SK-N-SH (cell line): ENCODE measurements around the gene SLC40A1. TPM values are rescaled to one million over a fixed set of nuclear protein-coding genes. Genes with fewer than 3 reads are reported as not detected.

Source experiments
- CTCF ChIA-PET: fragments of 300-600, 350-600 bp; formaldehyde crosslinking; extraction: SDS; loops from one replicate; lab custom pipeline; 2021; lab: Yijun Ruan, JAX
- POLR2A ChIA-PET: fragments of 350-600 bp; sonication (Branson Sonifier 250); formaldehyde crosslinking; extraction: SDS; loops from one replicate; lab custom pipeline; 2020; ENCODE audit warnings: antibody characterized with exemption, inconsistent platforms; lab: Yijun Ruan, JAX
- DNase-seq: peaks from one replicate; pipeline ENCODE4 v3.0.0; 2012
- H2AFZ ChIP-seq: fragments of 200-600 bp; sonication (generic); 2 replicates; pipeline ENCODE4 v1.8.1; 2016; ENCODE audit warnings: antibody characterized with exemption, mild to moderate bottlenecking, low read depth
- H3F3A ChIP-seq: fragments of 200-600 bp; sonication (generic); replicated peaks from 2 replicates; pipeline ENCODE3; 2016; ENCODE audit warnings: antibody characterized with exemption, mild to moderate bottlenecking; ENCODE audit not compliant: insufficient read depth
- H3K27ac ChIP-seq, 2 experiments: fragments of 200-500 bp in 1 of 2; fragments of 200-600 bp in 1 of 2; sonication (Bioruptor generic) in 1 of 2; sonication (generic), shearing (Covaris generic) in 1 of 2; 2 replicates each; pipeline versions ENCODE4 v1.5.1 to v1.6.1; 2014 to 2016; ENCODE audit warnings: low read depth in 2 of 2, inconsistent platforms in 1 of 2, low read length in 1 of 2, mild to moderate bottlenecking in 1 of 2, mixed read lengths in 1 of 2
- H3K27me3 ChIP-seq: fragments of 200-600 bp; sonication (generic), shearing (Covaris generic); 2 replicates; pipeline ENCODE4 v1.6.1; 2016; ENCODE audit warnings: mixed run types; ENCODE audit not compliant: insufficient read depth
- H3K36me3 ChIP-seq, 2 experiments: fragments of 200-500 bp in 1 of 2; fragments of 200-600 bp in 1 of 2; sonication (Bioruptor generic) in 1 of 2; sonication (generic) in 1 of 2; replicated peaks in 1 of 2; 2 replicates each; pipeline versions ENCODE3 to v1.5.1; 2014 to 2016; ENCODE audit warnings: low read length in 1 of 2, mild to moderate bottlenecking in 1 of 2; ENCODE audit not compliant: insufficient read depth in 2 of 2, control insufficient read depth in 1 of 2
- H3K4me1 ChIP-seq, 2 experiments: fragments of 200-500 bp in 1 of 2; fragments of 200-600 bp in 1 of 2; sonication (Bioruptor generic) in 1 of 2; sonication (generic), shearing (Covaris generic) in 1 of 2; 2 replicates each; pipeline versions ENCODE4 v1.5.1 to v1.6.1; 2014 to 2016; ENCODE audit warnings: low read depth in 1 of 2, low read length in 1 of 2, mixed run types in 1 of 2; ENCODE audit not compliant: insufficient read depth in 2 of 2, control insufficient read depth in 1 of 2
- H3K4me2 ChIP-seq: fragments of 200-600 bp; sonication (generic), shearing (Covaris generic); 2 replicates; pipeline ENCODE4 v1.6.1; 2017; ENCODE audit warnings: mixed run types
- H3K4me3 ChIP-seq, 2 experiments: fragments of 200-500 bp in 1 of 2; fragments of 200-600 bp in 1 of 2; sonication (Bioruptor generic) in 1 of 2; sonication (generic), shearing (Covaris generic) in 1 of 2; 2 replicates each; pipeline versions ENCODE4 v1.5.1 to v1.8.1; 2014 to 2016; ENCODE audit warnings: low read depth in 2 of 2, inconsistent platforms in 1 of 2, low read length in 1 of 2, mild to moderate bottlenecking in 1 of 2, mixed read lengths in 1 of 2, moderate library complexity in 1 of 2
- H3K79me2 ChIP-seq: fragments of 200-600 bp; sonication (generic); 2 replicates; pipeline ENCODE4 v1.8.1; 2017; ENCODE audit warnings: mild to moderate bottlenecking; ENCODE audit not compliant: insufficient read depth
- H3K9ac ChIP-seq: fragments of 200-600 bp; sonication (generic); 2 replicates; pipeline ENCODE4 v1.6.1; 2017; ENCODE audit warnings: mixed run types
- H3K9me2 ChIP-seq: fragments of 200-600 bp; sonication (generic); 2 replicates; pipeline ENCODE4 v1.6.1; 2017; ENCODE audit warnings: mixed run types
- H3K9me3 ChIP-seq: fragments of 200-600 bp; sonication (generic); 2 replicates; pipeline ENCODE4 v1.6.1; 2017; ENCODE audit warnings: mixed run types, mild to moderate bottlenecking, moderate library complexity
- H4K20me1 ChIP-seq: fragments of 200-600 bp; sonication (generic); 2 replicates; pipeline ENCODE4 v1.6.1; 2017; ENCODE audit warnings: mild to moderate bottlenecking, mixed run types; ENCODE audit not compliant: insufficient read depth
- CHD2 ChIP-seq: fragments of 150-350 bp; IDR thresholded peaks from 2 replicates; pipeline ENCODE4 v1.6.1; 2018; ENCODE audit warnings: low read length; ENCODE audit not compliant: partially characterized antibody
- ELF1 ChIP-seq: IDR thresholded peaks from 2 replicates; pipeline ENCODE4 v1.4.0; 2012
- EZH2phosphoT487 ChIP-seq: fragments of 200-600 bp; sonication (generic); IDR thresholded peaks from 2 replicates; pipeline ENCODE4 v1.6.1; 2017; ENCODE audit warnings: low read depth, mixed run types, mild to moderate bottlenecking, antibody characterized with exemption, moderate library complexity, borderline replicate concordance
- FOXJ3 ChIP-seq: sonication (generic); formaldehyde crosslinking; IDR thresholded peaks from 2 replicates; pipeline ENCODE4 v1.5.1; 2020; ENCODE audit warnings: mild to moderate bottlenecking, missing genetic modification reagents
- FOXM1 ChIP-seq: IDR thresholded peaks from 2 replicates; pipeline ENCODE4 v1.4.0; 2012; ENCODE audit warnings: low read depth, mild to moderate bottlenecking
- GABPA ChIP-seq: IDR thresholded peaks from 2 replicates; pipeline ENCODE4 v1.4.0; 2012; ENCODE audit warnings: low read depth, mild to moderate bottlenecking
- GATA2 ChIP-seq: sonication (generic); formaldehyde crosslinking; IDR thresholded peaks from 2 replicates; pipeline ENCODE4 v1.5.0; 2020; ENCODE audit warnings: mild to moderate bottlenecking, missing genetic modification reagents
- MXI1 ChIP-seq: IDR thresholded peaks from 2 replicates; pipeline ENCODE4 v1.6.1; 2012; ENCODE audit warnings: mild to moderate bottlenecking, low read depth, low read length, improper control_type of control experiment
- NRF1 ChIP-seq: IDR thresholded peaks from 2 replicates; pipeline ENCODE4 v1.6.1; 2012; ENCODE audit warnings: low read depth, mild to moderate bottlenecking, low read length
- RCOR1 ChIP-seq: fragments of 150-350 bp; IDR thresholded peaks from 2 replicates; pipeline ENCODE4 v1.6.1; 2017; ENCODE audit warnings: antibody characterized with exemption, low read length
- SIN3A ChIP-seq: IDR thresholded peaks from 2 replicates; pipeline ENCODE4 v1.6.1; 2012; ENCODE audit warnings: low read depth, mild to moderate bottlenecking, low read length, moderate library complexity, borderline replicate concordance
- SMC3 ChIP-seq: IDR thresholded peaks from 2 replicates; pipeline ENCODE4 v1.6.1; 2012; ENCODE audit warnings: low read depth, low read length, improper control_type of control experiment
- TAF1 ChIP-seq: IDR thresholded peaks from 2 replicates; pipeline ENCODE4 v1.6.1; 2012; ENCODE audit warnings: low read depth, mild to moderate bottlenecking, low read length, moderate library complexity, borderline replicate concordance
- TCF12 ChIP-seq: IDR thresholded peaks from 2 replicates; pipeline ENCODE4 v1.4.0; 2012
- YY1 ChIP-seq: IDR thresholded peaks from 2 replicates; pipeline ENCODE4 v1.4.0; 2012; ENCODE audit warnings: low read depth, mild to moderate bottlenecking
- WGBS: methylation state at CpG from one replicate; pipeline ENCODE4 v1.1.6; 2017; ENCODE audit warnings: low lambda C conversion rate; 5-methylcytosine and 5-hydroxymethylcytosine counted together
- polyA plus RNA-seq, 3 experiments: library from polyadenylated mRNA; depleted of rRNA; stranded (reverse); fragments of >200 nt; gene quantifications; 2 replicates each; pipeline ENCODE4 v1.2.3, GENCODE V29; 2012
- TF ChIP-seq, protein P1 (sequence below): fragments of 150-350 bp; IDR thresholded peaks from 2 replicates; pipeline ENCODE4 v1.6.1; 2017; ENCODE audit warnings: antibody characterized with exemption, low read length, low read depth, borderline replicate concordance
- TF ChIP-seq, protein P2 (sequence below): IDR thresholded peaks from 2 replicates; pipeline ENCODE4 v1.4.0; 2012; ENCODE audit warnings: low read depth
- TF ChIP-seq, protein P3 (sequence below): fragments of 150-350 bp; IDR thresholded peaks from 2 replicates; pipeline ENCODE4 v1.6.1; 2016; ENCODE audit warnings: mild to moderate bottlenecking, low read depth, low read length
- TF ChIP-seq, protein P4 (sequence below): IDR thresholded peaks from 2 replicates; pipeline ENCODE4 v1.4.0; 2012; ENCODE audit warnings: low read depth, borderline replicate concordance
- TF ChIP-seq, protein P5 (sequence below): IDR thresholded peaks from 2 replicates; pipeline ENCODE4 v1.4.0; 2012; ENCODE audit warnings: low read depth, borderline replicate concordance
- TF ChIP-seq, protein P6 (sequence below): fragments of 200-600 bp; sonication (generic); IDR thresholded peaks from 2 replicates; pipeline ENCODE4 v1.6.1; 2017; ENCODE audit warnings: antibody characterized with exemption, mild to moderate bottlenecking, moderate library complexity

The SLC40A1 gene
- polyA plus RNA-seq, 1 of the 3 experiments (the other 2 are of a cell fraction): 1.8 TPM

DNA sequence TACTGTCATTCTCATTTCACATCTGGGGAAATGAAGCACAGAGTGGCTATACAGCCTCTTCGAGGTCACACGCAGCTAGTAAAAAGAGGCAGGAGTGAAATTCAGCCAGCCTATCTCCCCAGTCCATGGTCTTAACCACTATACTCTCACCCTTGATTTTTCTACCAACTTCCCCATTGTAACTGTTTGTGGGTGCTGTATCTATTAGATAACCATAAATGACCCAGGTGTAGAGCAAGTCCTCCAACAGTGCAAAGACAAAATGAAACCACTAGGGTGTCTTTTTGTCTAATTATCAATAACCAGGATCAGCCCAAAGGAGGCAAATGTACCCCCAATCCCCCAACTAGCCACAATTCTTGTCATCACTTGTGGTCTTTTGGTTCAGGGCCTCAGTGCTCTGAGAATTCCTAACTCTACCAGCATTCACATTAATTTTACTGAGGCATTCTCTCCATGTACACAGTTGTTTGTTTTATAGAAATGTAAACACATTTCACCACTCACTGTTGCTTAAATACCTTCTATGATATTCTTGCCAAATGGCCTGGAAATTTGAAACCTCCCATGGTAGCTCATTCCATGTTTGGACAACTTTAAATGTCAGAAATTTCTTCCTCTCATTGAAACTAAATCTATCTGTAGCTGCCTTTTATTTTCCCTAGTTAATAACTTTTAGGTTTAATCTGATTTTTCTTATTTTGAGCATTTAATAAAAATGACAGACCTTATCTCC is 58.7 kb downstream of the SLC40A1 start:
- Histone ChIP-seq H3F3A (no peaks in the 10 kb centered on the region), H3K9ac (no peak overlapping the region), H3K4me3 (no peak overlapping the region), H3K27ac (no peak overlapping the region), H3K79me2 (no peaks in the 10 kb centered on the region), H3K9me3 (no peaks in the 10 kb centered on the region), H3K36me3 (no peaks in the 10 kb centered on the region), H3K4me2 (no peak overlapping the region), H3K4me1 (no peaks in the 10 kb centered on the region), H3K27me3 (no peaks in the 10 kb centered on the region), H4K20me1 (no peaks in the 10 kb centered on the region), H2AFZ (no peak overlapping the region), H3K9me2 (no peaks in the 10 kb centered on the region)
- TF ChIP-seq, protein P1, sequence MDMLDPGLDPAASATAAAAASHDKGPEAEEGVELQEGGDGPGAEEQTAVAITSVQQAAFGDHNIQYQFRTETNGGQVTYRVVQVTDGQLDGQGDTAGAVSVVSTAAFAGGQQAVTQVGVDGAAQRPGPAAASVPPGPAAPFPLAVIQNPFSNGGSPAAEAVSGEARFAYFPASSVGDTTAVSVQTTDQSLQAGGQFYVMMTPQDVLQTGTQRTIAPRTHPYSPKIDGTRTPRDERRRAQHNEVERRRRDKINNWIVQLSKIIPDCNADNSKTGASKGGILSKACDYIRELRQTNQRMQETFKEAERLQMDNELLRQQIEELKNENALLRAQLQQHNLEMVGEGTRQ: no peak
- TF ChIP-seq EZH2phosphoT487: no peak
- TF ChIP-seq ELF1: no peak
- TF ChIP-seq GABPA: no peak
- no peak for TF ChIP-seq FOXJ3 (CRISPR knock-in tag)
- TF ChIP-seq FOXM1: no peak
- no peak for TF ChIP-seq SMC3
- no peak for TF ChIP-seq TCF12
- TF ChIP-seq SIN3A: no peak
- TF ChIP-seq, protein P2, sequence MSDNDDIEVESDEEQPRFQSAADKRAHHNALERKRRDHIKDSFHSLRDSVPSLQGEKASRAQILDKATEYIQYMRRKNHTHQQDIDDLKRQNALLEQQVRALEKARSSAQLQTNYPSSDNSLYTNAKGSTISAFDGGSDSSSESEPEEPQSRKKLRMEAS: no peak
- POLR2A ChIA-PET: no interaction called here
- DNase-seq: no peak
- CTCF ChIA-PET: no interaction called here
- 95% methylated on average over 2 of the region's 2 CpGs for WGBS

DNA sequence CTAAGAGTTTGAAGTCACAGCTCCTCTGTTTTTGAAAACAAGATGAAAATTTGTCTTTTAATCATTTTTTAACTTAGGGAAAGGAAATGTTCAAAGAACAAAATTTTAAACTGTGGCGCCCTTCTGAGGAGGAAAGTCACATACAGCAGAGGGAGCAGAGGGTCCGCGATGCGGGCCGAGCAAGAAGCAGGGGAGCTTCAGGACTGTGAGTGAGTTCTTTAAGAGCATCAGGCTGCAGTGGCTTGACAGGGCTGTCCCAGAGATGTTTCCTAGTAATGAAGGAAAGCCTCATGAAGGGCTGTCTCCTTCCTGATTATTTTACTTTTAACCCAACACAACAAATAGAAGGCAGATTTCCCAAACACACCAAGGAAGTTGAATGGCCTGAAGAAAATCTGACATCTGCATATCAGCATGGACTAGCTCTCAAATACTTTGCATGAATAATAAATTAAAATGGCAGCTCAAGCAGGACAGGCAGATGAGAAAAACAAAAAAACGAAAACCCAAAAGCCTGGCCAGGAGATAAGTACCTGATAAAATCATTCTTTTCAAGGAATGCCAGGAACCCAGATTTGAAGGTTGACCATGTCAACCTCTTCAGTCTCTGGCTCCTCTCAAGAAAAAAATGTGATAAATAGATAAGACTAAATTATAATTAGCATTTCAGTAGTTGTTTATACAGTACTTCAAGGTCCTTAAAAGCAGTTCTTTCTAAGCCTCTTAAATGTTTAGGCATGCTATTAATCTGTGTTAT is 60.8 kb downstream of the SLC40A1 start:
- Histone ChIP-seq H3F3A (no peaks in the 10 kb centered on the region), H4K20me1 (no peaks in the 10 kb centered on the region), H3K36me3 (no peaks in the 10 kb centered on the region), H3K4me1 (no peaks in the 10 kb centered on the region), H3K79me2 (no peaks in the 10 kb centered on the region), H3K27ac (no peak overlapping the region), H2AFZ (no peak overlapping the region), H3K9ac (no peak overlapping the region), H3K4me3 (no peak overlapping the region), H3K9me2 (no peaks in the 10 kb centered on the region), H3K27me3 (no peaks in the 10 kb centered on the region), H3K4me2 (no peak overlapping the region), H3K9me3 (no peaks in the 10 kb centered on the region)
- POLR2A ChIA-PET: no interaction called here
- CTCF ChIA-PET: no interaction called here
- DNase-seq: no peak
- WGBS: 84% methylated on average over 6 of the region's 6 CpGs
- TF ChIP-seq, protein P3, sequence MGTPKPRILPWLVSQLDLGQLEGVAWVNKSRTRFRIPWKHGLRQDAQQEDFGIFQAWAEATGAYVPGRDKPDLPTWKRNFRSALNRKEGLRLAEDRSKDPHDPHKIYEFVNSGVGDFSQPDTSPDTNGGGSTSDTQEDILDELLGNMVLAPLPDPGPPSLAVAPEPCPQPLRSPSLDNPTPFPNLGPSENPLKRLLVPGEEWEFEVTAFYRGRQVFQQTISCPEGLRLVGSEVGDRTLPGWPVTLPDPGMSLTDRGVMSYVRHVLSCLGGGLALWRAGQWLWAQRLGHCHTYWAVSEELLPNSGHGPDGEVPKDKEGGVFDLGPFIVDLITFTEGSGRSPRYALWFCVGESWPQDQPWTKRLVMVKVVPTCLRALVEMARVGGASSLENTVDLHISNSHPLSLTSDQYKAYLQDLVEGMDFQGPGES: no peak
- TF ChIP-seq YY1 (no peak), NRF1 (no peak), RCOR1 (no peak), CHD2 (no peak), MXI1 (no peak), TAF1 (no peak), GATA2 (CRISPR knock-in tag) (no peak)
- TF ChIP-seq, protein P4, sequence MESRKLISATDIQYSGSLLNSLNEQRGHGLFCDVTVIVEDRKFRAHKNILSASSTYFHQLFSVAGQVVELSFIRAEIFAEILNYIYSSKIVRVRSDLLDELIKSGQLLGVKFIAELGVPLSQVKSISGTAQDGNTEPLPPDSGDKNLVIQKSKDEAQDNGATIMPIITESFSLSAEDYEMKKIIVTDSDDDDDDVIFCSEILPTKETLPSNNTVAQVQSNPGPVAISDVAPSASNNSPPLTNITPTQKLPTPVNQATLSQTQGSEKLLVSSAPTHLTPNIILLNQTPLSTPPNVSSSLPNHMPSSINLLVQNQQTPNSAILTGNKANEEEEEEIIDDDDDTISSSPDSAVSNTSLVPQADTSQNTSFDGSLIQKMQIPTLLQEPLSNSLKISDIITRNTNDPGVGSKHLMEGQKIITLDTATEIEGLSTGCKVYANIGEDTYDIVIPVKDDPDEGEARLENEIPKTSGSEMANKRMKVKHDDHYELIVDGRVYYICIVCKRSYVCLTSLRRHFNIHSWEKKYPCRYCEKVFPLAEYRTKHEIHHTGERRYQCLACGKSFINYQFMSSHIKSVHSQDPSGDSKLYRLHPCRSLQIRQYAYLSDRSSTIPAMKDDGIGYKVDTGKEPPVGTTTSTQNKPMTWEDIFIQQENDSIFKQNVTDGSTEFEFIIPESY: no peak
- TF ChIP-seq, protein P5, sequence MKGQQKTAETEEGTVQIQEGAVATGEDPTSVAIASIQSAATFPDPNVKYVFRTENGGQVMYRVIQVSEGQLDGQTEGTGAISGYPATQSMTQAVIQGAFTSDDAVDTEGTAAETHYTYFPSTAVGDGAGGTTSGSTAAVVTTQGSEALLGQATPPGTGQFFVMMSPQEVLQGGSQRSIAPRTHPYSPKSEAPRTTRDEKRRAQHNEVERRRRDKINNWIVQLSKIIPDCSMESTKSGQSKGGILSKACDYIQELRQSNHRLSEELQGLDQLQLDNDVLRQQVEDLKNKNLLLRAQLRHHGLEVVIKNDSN: no peak
- TF ChIP-seq, protein P6, sequence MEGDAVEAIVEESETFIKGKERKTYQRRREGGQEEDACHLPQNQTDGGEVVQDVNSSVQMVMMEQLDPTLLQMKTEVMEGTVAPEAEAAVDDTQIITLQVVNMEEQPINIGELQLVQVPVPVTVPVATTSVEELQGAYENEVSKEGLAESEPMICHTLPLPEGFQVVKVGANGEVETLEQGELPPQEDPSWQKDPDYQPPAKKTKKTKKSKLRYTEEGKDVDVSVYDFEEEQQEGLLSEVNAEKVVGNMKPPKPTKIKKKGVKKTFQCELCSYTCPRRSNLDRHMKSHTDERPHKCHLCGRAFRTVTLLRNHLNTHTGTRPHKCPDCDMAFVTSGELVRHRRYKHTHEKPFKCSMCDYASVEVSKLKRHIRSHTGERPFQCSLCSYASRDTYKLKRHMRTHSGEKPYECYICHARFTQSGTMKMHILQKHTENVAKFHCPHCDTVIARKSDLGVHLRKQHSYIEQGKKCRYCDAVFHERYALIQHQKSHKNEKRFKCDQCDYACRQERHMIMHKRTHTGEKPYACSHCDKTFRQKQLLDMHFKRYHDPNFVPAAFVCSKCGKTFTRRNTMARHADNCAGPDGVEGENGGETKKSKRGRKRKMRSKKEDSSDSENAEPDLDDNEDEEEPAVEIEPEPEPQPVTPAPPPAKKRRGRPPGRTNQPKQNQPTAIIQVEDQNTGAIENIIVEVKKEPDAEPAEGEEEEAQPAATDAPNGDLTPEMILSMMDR: no peak
